ENCODE results near the gene MOV10L1.
"Not testable (repeated sequence)": the region's sequence is repeated elsewhere in the genome, so short reads cannot be mapped to it uniquely, and the experiment has no call there.

The MOV10L1 gene

DNA sequence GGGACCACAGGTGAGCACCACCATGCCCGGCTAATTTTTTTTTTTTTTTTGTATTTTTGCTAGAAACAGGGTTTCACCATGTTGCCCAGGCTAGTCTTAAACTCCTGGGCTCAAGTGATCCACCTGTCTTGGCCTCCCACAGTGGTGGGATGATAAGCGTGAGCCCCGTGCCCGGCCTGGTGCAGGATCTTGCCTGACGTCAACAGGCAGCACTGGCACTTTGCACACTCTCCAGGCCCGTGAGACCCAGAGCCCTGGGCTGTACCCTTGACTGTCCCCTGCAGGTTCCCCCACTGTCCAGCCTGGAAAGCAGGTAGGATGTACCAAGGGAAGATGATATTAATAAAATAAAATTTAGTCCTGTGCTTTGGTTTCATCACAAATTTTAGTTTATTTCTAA lies 51.7 kb downstream of the MOV10L1 start:
- DNase-seq = no peak

DNA sequence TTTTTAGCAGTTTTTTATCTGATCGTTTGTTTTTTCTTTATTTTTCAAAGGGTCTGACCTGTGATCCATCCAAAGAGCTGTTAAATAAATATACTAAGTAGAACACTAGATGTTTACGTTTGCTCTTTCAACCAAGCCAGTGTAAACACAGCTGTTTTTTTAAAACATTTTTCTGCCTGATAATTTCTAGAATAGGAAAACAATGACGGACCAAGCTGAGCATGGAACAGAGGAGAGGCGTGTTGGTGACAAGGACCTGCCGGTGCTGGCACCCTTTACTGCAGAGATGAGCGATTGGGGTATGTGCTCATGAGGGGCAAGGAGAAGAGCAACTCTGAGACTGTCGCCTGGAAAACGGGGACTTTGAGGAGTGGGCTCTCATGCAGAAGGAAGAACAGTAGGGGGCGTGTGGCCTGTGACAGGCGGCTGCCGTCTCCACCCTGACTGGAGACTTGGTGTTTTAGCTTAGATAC lies 52.1 kb downstream of the MOV10L1 start:
- DNase-seq = no peak

DNA sequence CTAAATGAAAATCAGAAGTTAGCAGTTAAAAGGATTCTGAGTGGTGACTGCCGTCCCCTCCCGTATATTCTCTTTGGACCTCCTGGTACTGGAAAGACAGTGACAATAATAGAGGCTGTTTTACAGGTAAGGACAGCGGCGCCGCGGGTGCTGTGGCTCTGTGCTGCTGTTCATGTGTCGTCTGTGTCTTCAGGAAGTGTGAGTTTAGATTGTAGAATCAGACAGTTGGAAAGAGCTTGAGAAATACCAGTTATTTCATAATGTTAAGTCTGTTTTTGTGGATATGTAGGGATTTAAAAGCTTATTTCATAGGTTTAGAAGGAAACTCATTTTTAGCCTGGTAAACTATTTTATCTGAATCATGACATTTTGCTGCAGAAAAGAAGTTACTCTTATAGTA lies 53.3 kb downstream of the MOV10L1 start:
- no peak for DNase-seq

DNA sequence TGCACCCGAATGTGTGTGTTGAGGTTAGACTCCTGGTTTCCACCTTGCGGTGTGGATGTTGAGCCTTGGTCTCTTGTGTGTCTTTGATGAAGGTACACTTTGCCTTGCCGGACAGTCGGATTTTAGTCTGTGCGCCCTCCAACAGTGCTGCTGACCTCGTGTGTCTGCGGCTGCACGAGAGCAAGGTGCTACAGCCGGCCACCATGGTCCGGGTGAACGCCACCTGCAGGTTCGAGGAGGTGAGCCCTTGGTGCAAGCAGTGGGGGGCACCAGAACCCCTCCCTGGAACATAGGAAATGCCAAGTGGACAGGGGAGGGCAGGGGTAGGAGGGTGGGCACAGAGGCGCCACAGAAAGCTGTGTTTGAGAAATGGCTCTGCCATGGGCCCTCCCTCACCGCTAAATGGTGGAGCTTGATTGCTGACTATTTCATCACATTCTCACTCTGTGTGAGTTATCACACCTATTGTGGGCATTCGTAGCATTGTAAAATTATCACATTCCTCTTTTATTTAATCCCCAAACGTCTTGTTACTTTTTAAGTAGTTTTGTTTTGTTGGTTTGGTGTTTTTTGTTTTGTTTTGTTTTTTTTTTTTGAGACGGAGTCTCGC lies 54.3 kb downstream of the MOV10L1 start:
- no peak for DNase-seq

DNA sequence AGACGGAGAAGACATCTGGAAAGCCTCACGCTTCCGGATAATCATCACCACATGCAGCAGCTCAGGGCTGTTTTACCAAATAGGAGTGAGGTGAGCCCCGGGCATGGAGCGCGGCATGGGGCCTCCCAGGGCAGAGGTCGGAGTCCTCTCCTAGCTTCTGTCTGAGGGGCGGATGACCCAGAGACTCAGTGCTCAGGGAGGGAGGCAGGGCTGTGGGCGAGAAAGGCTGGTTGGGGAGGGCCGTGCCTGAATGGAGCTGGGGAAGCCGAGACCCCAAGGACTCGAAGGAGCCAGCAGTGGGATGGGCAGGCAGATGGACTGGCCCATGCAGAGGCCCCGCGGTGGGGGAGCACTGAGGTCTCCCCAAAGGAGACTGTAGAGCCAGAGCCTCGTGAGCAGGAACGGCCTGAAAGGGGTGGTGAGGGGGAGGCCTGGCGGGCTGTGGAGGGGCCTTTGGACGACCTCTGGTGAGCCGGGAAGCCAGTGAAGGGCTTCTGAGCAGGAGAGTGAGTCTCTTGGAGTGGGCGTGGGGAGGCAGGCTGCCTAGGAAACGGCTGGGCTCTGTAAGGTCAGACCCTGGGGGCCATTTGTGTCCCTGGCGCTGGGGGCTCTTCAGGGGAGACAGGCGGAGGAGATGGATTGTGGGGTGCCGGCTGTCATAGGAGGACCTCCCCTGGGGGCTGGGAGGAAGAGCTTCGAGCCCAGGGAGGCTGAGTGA lies 56.1 kb downstream of the MOV10L1 start:
- no peak for DNase-seq

DNA sequence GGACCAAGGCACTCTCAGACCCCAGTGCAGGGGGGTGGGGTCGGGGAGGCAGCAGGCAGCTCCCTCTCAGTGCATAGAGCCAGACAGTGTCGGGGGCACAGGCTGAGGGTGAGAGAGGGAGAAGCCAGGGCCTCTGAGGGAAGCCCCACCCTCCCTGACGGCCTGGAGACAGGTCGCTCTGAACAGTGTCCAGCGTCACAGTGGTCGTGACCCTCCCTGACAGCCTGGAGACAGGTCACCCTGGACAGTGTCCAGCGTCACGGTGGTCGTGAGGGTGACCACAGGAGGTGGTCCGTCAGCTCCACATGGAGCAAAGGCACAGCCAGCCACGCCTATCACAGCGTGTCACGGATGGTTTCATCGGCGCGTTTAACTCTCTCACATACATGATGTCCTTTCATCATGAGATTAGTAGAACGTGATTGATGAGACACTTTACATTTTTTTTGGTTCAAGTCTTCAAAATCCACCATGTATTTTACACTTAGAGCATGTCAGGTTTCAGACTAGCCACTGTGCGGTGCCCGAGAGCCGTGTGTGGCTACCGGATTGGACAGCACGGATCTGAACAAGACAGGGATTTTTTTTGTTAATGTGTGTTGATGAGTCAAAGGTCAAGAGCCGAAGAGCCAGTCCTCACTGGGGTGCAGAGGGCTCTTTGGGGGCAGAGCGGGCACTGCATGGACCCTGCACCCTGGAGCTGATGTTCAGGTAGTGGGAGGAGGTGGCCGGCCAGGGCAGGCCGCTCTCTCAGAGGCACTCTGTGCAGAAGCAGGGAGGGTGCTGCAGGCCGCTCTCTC lies 56.8 kb downstream of the MOV10L1 start:
- no peak for DNase-seq

DNA sequence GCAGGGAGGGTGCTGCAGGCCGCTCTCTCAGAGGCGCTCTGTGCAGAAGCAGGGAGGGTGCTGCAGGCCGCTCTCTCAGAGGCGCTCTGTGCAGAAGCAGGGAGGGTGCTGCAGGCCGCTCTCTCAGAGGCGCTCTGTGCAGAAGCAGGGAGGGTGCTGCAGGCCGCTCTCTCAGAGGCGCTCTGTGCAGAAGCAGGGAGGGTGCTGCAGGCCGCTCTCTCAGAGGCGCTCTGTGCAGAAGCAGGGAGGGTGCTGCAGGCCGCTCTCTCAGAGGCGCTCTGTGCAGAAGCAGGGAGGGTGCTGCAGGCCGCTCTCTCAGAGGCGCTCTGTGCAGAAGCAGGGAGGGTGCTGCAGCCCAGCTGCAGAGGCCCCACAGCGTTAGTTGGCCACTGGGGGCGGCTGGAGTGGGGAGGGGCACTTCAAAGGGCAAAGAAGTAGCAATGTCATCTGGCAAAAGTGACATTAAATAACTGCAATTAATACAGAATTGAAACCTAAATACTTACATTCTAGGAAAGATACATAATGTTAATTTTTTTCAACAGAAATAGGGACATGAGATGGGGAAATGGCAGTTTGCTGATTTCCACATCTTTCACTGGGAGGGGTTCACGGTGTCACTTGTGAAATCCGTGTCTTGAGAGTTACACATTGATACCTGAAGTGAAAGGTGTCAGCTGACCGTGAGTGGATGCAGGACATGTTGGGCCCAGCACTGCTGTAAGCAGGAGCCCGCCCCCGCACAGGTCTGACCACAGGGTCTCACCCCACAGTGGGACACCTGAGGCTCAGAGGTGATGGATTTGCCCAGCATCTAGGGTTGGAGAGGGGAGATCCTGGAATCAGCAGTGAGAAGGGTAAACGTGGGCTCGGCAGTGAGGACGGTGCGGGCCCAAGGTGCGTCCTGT lies 57.7 kb downstream of the MOV10L1 start:
- not testable (repeated sequence) for DNase-seq

DNA sequence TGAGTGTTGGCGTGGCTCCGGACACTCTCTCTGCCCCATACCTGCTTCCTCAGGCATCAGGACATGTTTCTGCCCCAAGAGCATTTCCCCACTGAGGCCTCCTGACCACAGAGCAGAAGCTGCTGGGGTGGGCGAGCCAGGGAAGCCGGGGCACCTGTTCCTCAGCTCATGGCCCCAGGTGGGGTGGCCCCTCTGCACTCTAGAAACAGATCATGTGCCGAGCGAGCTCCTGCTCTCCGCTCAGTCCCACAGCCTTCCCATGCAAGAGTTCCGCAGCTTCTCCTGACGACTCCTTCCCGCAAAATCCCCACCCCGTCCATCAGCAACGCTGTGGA lies 58.3 kb downstream of the MOV10L1 start:
- no peak for DNase-seq

DNA sequence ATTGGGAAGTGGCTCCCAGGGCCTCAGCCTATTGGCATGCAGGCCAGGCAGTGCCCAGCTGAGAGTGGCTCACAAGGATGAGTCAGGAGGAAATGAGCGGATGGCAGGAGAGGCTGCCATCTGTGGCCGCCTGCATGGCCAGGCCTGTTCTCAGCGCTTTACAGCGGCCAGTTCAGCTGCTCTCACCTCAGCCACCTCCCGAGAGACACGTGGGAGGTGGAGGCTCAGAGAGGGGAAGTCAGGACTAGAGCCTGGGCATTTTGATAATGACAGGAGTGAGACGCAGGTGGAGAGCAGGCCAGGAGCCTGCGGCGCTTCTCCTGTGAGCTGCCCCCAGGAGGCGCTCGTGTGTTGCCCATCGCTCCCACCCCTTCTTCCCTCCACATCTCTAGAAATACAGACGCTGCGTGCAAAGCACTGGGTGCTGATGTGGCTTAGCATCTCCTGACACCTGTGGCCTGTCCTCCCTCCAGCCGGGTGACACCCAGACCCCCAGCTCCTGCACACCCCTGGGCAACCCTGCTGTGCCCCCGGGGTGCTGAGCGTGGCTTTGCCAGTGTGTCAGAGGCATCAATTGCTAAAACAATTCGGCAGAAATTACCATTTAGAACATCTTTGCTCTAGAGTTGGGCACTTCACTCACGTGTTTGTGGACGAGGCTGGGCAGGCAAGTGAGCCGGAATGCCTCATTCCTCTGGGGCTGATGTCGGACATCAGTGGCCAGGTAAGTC lies 59.4 kb downstream of the MOV10L1 start:
- DNase-seq = peak; percentile 88

DNA sequence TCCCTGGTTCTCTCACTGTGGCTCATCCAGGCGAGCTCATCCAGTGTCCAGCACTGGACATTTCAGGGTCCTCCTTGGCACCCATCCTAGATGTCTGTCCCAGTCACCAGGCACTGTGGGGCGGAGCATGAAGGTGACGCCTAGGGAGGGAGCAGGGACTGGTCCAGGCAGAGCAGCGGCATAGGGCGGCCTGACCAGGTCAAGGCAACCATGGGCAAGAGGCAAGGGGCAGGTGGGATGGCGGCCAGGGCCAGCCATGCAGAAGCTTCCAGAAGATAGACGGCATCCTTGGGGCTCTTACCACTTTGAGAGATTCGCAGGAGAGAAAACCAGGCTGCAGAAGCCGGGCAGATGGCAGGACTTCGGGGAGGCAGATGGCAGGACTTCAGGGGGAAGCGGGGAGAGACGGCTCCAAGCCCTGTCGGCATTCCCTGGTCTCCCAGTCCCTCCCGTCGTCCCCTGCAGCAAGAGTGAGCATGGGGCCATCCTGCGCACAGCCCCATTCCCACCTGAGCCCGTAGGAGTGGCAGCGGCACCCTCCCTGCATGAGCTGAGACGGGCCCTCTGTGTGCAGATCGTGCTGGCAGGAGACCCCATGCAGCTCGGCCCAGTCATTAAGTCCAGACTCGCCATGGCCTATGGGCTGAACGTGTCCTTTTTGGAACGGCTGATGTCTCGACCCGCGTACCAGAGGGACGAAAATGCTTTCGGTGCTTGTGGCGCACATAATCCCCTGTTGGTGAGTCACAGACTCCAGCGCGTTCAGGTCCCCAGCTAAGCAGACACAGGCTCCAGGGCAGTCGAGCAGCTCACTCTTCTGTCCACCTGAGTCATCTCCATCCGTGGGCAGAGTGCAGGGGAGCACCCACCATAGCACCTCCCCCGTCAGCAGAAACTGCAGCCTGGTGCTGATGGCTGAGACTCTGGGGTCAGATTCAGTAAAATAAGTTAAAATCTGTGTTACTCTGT lies 60.6 kb downstream of the MOV10L1 start:
- DNase-seq = no peak

DNA sequence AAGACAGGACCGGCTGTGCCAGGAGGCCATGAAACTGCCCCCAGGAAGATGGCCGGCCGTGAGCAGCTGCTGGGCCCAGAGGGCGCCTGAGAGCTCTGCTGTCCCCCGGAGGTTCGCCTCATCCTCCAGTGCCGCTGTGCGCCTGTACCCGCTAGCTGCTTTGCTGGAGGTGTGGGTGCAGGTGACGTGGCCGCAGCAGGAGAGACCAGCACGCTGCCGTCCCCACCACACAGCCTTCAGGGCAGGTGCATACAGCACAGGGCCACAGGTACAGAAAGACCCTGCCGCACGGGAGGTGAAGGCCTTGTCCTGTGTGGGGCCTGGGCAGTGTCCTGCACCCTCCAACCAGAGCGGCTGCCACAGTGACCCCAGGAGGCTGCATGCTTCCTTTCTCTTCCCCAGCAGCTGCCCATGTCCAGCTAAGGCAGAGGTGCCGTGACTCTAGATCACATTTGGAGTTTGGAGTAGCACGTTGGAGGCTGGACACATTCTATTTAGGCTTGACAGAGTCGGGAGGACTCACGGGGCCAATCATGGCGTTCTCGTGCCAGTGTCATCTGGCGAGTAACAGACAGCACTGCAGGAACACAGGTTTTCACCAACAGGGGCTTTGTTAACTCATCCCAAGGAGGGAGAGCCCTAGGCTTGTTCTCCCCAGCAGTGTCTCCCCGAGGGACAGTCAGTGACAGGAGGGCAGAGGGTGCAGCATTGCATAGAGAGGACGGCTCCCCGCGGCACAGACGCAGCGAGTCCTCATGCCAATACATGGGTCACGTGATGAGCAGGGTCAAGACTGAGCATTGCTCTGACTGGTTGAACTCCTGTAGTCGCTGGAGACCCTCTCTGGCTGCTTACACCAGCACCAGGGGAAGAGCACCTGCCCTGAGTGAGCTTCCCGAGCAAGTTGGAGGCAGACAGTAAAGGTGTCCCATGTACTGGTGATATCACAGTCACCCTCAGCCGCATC lies 62.0 kb downstream of the MOV10L1 start:
- DNase-seq = no peak

DNA sequence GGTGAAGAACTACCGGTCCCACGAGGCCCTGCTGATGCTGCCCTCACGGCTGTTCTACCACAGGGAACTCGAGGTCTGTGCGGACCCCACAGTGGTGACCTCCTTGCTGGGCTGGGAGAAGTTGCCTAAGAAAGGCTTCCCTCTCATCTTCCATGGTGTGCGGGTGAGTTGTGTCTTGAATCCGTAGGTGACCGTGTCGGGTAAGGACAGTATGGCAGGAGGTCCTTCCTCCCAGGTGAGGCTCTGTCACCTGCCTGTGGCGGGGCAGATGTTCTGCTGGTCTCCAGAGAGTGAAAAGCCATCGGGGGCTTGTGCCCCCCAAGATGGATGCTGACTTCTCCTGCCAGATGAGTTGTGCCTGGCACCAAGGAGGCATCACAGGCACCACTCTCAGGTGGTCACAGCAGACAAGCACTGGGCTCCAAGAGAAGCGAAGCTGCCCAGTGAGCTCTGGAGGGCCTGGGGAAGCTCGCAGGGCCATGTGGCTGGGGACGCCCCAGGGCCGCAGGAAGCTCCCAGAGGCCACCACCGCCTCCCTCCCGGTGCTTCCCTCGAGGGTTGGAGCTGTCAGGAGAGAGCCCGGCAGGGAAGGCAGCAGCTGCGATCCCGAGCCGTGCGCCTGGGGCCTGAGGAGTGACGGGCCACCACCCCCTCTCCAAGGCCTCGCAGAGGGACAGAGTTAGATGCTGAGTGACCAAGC lies 63.4 kb downstream of the MOV10L1 start:
- no peak for DNase-seq

DNA sequence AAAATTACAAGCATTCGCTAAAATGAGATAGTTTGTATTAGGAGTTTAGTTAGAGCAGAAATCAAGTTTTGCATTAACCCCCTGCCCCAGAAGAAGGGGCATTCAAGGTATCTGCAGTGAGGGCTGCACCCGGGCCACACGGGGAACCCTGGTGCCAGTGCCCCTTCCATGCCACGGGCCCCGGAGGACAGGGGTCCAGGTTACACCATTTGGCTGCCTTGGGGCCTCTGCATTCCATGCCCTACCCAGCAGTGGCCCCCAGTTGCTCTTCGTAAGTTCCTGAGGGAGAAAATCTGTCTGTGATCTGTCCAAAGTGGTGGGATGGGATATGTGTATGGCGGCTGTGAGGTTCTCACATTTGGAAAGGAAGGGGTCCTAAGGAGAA lies 63.9 kb downstream of the MOV10L1 start:
- DNase-seq = no peak

DNA sequence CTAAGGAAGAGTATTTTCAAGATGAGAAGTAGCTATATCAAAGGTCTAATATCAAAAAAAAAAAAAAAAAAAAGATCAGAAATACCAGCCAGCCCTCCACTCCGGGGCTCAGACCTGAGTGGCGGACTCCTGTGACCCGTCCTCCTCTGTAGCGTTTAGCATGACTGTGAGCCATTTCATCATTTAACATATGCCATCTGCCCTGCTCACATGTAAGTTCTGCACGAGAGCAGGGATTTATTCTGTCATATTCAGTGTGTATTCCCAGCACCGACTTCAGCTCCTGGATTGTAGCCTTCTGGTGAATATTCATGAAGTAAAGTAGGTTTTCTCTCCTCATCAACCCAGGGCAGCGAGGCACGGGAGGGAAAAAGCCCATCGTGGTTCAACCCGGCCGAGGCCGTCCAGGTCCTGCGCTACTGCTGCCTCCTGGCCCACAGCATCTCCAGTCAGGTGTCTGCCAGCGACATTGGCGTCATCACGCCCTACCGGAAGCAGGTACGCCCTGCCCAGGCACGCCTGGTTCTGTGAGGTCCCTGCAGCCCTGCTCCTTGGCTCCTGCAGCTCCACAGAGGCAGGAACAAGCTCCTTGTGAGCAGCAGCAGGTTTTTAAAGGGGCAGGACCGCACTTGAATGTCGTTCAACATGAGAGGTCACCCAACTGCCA lies 68.0 kb downstream of the MOV10L1 start:
- no peak for DNase-seq

DNA sequence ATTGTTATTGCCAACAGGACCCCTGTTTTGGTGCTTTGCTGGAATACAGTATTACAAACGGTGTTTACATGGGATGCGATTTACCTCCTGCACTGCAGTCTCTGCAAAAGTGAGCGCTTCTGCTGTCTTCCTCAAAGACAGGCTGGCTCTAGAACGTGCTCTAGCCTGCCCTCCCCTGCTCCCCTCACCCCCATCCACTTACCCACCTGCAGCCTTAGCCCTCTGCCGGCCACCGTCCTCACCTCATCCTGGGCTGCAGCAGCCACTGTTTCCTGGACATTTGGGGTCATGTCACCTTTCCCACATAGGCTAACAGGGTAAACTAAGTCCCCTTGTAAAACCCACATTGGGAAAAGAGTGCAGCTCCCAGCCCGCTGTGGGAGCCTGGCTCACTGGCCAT lies 71.1 kb downstream of the MOV10L1 start:
- no peak for DNase-seq

DNA sequence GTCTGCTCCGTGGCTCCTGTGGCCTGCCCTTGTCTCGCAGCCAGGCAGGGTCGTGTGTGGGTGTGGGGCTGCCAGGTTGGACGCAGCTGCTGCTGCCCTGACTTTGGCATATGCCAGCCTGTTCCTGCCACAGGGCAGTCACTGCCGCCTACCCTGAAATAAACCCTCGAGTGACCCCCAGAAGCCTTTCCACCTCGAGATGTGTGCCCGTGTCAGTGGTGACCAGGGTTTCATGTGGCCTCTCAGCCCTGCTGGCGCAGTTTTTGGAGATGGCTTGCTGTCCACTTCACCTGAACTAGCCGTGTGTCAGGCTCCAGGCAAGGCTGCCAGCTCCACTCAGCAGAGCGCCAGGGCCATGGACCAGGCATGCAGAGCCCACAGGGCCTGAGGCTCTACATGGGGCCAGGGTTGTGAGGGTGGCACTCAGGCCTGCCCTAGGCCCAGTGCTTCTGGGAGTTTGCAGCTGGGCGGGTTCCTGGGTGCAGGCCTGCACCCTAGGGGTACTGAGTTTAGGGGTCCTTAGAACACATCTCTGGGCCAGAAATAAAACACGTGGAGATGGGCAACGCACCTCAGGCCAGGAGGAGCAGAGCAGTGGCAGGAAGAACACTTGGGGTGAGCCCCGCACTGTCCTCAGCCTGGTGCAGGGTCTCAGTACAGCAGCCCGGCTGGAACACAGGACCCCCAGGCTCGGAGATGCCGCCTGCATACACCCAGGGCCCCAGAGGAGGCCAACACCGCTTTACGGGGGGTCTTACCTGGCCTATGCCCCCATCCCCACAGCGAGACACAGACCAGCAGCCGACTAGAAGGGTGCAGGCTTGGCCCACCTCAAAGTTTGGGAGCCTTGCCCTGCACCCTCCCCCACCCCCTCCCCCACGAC lies 71.9 kb downstream of the MOV10L1 start:
- DNase-seq = no peak

DNA sequence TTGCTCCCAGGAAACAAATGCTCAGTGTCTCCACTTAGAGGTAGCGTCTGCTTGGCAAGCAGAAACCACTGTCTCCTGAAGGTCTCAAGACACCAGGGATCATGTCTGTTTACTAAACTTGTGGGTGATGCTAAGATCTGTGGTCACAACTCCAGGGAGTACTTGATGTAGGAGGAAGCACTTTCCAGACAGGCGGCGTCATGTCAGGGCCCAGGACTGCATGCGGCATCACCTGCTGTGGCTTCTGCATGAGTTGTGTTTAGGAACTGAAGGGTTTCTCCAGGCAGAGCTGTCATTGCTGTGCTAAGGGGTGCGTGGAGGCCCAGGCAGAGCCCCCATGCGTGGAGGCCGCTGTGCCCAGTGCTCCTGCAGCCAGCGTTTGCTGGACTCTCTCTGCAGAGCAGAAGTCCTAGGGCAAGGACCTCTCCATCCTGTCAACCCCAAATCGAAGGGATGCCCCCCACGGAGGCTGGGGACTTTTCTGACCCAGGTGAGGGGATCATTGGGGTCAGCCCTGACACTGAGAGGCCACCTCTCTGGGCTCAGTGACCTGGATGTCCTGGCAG lies 72.7 kb downstream of the MOV10L1 start:
- DNase-seq = peak; percentile 47
